COLO668 (cell line): ENCODE data around the gene SETD1B.
"Not testable (repeated sequence)": the region's sequence is repeated elsewhere in the genome, so short reads cannot be mapped to it uniquely, and the experiment has no call there.

ENCODE experiments used
- DNase-seq: peaks from one replicate; lab custom pipeline; 2025; ENCODE audit not compliant: unreplicated experiment; lab: John Stamatoyannopoulos, UW

Gene SETD1B

DNA sequence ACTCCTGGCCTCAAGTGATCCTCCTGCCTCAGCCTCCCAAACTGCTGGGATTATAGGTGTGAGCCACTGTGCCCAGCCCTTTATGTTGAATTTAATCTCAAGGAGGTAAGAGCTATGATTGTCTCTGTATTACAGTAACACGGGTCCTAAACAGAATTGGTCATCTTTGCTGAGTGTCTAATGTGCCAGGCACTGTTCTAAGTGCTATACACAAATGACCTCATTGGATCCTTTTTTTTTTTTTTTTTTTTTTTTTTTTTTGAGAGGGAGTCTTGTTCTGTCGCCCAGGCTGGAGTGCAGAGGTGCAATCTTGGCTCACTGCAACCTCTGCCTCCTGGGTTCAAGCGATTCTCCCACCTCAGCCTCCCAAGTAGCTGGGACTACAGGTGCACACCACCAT is 48.6 kb downstream of the SETD1B start:
- not testable (repeated sequence) for DNase-seq

DNA sequence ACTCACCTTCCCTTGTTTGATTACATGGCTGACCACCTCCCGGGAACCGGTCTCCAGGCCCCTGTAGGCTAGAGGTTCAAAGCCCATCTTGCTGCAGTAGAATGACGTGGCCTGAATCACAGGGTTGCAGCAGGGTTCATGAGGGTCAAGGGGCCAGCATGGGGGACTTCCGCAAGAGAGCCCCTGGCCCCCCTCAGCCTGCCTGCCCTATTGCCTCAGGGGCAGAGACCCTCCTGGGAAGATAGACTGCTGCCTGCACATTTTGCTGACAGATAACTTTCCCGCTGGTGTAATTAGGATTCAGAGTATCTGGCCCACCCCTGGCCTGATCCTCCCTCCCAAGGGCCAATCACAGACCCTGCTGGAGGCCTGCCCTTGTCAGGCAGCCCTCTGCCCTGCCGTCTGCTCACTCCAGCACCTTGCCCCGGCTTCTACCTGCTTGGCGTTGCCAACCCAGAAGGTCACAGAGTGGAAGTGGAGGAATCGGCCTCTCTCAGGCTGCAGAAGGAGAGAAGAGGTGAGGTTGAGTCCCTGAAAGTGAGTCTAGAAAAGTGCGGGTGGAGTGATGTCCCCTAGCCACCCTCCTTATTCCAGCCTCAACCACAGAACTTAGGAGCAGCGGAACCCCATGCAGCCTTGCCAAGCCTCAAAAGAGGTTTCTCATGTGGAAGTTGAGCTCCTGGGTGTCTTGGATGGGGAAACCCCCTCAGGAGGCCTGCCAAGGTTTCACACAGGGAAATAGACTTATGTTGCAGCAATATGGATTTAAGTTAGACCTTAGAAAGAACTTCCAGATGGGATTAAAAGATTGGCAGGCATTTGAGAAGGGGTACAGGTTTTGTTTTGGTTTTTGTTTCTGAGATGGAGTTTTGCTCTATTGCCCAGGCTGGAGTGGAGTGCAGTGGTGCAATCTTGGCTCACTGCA is 53.8 kb downstream of the SETD1B start:
- no peak for DNase-seq

DNA sequence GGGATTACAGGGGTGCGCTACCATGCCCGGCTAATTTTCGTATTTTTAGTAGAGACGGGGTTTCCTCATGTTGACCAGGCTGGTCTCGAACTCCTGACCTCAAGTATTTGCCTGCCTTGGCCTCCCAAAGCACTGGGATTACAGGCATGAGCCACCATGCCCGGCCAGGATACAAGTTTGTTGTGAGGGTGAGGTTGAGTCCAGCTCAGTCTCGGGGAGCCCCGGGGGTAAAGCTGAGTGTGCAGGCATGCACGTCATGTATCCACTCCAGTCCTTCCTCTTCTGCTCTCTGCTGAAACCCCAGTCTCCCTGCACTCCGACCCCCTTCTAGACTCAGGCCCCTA is 54.5 kb downstream of the SETD1B start:
- no peak for DNase-seq

DNA sequence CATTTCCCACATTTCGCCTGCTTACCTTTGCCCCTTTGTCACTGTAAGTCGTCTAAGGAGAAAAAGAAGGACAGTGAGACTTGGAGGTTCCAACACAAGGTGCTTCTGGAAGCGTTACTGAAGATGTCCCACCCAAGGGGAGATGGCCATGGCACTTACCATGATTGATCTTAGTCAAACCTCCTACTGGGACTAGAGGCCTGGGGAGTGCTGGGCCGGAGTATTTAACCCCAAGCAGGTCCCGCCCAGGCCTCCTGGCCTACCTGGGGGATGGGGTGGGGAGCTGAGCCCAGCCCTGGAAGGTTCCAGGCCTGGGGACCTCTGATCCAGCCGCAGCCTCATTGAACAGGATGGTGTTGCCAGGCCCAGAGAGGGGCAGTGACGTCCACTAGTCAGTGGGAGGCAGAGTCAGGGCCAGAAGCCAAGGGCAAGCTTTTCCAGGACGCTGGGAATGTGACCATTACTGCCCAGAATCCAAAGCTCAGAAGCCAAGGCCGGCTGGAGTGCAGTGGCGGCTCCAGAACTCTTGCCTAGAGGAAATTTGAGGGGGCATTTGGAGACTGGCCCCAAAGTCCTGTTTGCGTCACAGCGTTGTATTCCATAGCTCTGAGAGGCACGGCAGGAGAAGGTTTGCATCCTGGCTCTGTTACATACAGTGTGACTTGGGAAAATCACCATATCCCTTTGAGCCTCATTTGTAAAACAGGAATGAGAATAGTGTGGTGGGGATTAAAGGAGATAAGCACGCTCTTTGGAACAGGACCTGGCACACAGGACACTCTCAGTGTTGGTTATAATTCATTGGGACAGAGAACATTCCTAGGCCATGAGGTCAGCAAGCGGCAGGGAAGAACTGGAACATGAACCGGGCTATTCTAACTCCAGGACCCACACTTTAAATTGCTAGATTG is 55.1 kb downstream of the SETD1B start, which contains the start of gene HPD:
Gene HPD, minus strand, starts transcription at position 198 of the 911 bp plus-strand sequence. Its CDS starts 36 bp downstream, at position 162.
- DNase-seq = no peak

DNA sequence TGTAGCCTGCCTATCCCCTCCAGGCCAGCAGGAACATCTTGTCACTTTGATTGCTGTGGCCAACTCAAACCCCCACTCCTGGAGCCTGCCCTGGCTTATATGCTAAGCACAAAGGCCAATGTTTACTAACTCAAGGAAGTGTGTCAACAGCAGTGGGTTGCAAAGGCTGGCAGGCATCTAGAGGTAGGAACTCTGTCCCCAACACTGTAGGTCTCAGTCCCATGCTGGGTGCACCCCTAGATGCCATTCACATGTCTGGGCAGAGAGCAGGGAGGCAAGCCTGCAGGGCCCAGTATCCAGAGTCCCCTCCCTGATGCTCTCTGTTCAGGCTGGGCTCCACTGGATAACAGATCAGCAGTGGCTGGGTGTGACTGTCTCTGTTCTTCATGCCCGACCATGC is 56.4 kb downstream of the SETD1B start:
- no peak for DNase-seq

DNA sequence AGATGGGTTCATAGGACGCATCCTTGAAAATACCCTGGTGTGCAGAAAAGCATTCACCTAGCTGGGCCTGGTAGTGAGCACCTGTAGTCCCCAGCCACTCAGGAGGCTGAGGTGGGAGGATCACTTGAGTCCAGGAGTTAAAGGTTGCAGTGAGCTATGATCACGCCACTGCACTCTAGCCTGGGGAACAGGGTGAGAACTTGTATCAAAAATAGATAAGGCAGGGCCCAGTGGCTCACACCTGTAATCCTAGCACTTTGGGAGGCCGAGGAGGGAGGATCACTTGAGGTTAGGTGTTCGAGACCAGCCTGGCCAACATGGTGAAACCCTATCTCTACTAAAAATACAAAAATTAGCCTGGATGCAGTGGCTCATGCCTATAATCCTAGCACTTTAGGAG is 56.9 kb downstream of the SETD1B start:
- not testable (repeated sequence) for DNase-seq

DNA sequence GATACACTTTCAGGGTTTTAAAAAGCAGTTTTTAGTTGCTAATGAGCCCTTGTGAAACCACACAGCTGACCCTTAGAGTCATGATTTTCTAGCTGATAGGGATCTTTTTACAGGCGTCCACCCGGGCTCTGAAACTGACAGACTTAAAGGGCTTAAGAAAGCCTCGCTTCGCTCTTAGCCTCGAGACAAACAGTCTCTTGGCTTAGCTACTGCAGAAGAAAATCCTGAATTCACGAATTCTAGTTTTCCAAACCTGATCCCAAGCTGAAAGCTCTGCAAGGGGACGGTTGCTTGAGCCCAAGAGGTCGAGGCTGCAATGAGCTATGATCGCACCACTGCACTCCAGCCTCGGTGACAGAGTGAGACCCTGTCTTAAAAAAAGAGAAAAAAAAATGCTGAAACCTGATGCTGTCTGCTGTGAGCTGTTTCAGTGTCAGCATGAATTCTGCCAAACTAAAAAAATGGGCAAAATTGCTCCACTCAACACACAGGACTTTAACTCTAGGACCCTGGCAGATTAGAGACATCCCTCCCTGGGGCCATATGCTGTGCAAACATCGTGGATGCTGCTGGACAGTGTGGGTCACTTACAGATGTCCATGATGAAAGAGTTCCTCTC is 57.9 kb downstream of the SETD1B start:
- DNase-seq = no peak

DNA sequence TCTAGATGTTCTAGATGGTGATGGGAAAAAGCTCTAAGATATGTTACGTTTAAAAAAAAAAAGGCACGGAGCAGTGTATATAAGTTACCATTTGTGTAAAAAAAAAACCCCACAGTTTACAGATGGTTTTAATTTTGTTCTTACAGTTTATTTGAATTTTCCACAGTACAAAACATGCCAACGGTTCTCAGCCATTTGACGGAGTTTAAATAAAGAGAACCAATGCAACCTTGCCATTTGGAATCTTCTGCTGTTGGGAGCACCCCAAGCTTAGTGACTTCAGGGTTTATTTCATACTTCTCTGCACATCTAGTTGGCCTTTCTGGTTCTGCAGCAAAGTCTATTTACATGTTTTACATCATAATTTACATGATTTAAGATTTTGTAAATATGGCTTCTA is 62.5 kb downstream of the SETD1B start:
- DNase-seq = no peak

DNA sequence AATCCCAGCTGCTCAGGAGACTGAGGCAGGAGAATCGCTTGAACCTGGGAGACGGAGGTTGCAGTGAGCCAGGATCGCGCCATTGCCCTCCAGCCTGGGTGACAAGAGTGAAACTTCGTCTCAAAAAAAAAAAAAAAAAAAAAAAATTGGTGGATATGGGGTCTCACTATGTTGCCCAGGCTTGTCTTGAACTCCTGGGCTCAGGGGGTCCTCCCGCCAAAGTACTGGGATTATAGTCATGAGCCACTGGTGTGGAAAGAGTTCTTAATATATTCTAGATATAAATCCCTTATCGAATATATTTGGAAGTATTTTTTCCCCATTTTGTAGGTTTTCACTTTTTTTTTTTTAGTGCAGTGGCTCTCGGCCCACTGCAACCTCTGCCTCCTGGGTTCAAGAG is 65.4 kb downstream of the SETD1B start:
- DNase-seq = not testable (repeated sequence)

DNA sequence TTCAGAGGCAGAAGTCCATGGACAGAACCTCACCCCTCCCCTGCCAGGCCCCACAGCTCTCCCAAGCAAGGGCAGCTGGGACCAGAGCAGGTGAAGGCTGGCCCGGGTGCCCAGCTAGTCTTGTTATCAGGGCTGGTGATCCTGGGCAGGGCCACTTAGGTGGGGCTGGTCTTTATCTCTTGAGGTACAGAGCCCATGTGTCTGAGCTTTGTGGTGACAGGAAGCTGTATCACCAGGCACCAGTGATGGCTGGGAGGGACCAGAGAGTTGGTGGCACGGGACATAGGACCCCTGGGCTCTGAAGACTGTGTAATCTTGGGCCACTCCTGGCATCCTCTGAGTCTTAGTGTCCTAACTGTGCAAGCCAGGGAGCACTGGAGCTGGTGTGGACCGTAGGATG is 67.7 kb downstream of the SETD1B start:
- DNase-seq = no peak

DNA sequence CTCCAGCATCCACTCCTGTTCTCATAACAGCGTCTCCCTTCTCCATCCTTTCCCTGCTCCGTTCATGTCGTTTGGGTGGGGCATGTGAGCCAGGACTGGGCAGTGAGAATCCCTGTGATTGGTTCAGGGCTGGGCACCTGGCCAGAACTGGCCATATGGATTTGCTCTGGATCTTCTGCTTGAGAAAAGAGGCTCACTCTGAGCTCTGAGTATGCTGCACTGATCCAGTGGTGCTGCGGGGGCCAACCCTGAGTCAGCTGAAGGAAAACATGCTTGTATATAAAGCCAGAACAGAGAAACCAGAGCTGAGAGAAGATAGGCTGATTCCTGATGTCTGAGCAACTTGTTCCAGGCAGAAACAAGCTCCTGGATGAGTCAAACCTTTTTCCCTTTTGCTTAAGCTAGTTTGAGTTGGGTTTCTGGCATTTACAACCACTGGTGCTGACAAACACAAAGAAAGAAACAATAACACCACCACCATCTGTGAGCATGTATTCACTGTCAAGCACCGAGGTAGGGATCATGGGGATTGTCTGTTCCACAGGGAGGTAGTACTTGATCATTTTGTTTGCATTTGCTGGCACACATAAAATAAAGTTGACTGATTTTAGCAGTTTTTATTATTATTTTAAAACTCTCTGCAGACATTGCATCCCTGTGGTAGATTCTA is 68.9 kb downstream of the SETD1B start:
- DNase-seq = no peak

DNA sequence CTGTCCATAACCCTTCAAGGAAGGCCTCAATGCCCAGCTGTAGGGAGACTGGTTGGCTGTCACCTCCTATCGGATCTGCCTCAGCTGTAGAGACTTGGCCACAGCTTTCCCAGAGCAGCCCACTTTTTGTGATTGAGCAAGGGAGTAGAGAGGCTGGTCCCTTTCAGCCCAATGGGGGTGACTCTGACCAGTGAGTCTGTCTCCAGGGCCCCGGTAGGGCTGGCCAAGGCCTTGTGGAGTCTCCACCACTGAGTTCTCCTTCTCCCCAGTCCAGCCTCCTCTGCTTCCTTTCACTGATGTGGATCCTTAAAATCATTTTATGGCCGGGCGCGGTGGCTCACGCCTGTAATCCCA is 69.4 kb downstream of the SETD1B start:
- DNase-seq = no peak

DNA sequence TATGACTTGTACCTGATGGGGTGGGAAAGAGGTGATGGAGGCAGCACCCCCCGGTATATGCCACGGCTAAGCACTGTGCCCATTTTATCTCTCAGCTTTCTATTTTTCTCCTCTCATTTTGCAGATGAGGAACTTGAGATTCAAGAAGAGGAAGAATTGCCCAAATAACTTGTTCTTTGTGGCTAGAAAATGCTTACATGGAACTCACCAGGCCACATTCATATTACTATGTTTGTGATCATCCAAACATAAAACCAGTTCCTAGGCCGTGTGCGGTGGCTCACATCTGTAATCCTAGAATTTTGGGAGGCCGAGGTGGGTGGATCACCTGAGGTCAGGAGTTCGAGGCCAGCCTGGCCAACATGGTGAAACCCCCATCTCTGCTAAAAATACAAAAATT is 70.3 kb downstream of the SETD1B start:
- DNase-seq = no peak

DNA sequence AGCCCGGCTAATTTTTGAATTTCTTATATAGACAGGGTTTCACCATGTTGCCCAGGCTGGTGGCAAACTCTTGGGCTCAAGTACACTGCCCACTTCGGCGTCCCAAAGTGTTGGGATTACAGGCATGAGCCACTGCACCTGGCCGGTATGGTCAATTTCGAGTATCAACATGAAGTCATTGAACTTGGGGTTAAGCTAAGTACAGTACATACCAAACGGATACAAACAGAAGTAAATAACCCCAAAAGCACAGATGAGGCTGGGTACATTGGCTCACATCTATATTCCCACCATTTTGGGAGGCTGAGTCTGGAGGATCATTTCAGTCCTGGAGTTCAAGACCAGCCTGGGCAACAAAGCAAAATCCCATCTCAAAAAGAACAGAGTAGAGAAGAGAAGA is 71.8 kb downstream of the SETD1B start:
- no peak for DNase-seq

DNA sequence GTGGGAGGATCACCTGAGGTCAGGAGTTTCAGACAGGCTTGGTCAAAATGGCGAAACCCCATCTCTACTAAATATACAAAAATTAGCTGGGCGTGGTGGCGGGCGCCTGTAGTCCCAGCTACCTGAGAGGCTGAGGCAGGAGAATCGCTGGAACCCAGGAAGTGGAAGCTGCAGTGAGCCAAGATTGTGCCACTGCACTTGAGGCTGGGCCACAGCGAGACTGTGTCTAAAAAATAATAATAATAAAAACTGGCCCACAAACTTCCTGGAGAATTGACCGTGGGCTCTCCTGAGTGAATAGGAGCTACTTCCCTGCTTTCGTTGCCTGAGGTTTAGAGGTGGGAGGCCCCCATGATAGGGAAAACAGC is 72.3 kb downstream of the SETD1B start:
- DNase-seq = not testable (repeated sequence)
